ENCODE data around the gene ACVR2B.

Gene ACVR2B

DNA sequence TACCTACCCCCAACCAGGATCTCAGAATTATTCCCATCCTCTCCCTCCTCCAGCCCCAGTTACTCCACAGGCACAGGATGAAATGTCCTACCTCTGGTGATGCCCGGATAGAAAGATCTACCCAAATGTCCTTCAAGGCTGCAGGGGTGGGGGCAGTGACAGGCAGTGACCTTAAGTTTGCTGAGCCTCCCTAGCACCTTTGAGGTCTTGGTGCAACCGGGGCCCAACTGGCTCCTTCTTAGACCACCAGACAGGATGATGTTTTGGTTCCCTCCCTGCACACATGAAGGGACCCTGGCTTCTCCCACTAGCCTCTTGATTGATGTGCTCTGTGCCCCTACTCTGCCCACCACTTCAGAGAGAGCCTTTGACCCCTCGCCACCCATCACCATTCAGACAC, 78.8 kb downstream of the ACVR2B start:
- no peak for DNase-seq (ENCODE audit: low read depth)

DNA sequence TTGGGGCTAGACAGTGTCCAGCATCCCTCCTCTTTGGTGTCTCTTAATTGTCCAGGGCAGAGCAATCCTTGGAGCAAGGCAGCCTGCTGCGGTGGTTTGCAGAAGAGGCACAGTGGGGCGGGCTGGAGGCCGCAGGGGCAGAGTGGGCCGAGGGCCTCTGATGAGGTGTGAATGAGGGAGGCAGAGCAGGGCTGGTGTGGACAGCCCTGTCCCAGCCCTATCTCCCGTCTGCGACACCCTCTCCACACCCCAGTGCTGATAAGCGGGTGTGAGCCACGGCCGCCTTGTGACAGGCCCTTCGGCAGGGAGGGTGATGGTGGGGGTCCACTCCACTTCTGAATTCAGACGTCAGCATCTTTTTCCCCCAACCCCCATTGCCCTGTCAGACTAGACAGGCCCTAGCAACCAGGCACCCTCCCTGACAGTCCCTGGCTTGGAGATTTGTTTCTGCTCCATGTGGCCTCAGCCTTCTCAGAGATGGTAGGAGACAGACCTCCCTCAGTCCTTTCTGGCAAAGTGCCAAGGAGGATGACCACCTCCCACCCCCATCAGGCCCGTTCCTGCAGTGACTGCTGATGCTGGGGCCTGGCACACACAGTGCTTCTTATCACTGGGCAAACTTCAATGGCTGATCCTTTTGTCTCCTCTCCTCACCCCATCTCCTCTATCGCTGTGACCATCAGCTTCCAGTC, 79.7 kb downstream of the ACVR2B start:
- no peak for DNase-seq (ENCODE audit: low read depth)

DNA sequence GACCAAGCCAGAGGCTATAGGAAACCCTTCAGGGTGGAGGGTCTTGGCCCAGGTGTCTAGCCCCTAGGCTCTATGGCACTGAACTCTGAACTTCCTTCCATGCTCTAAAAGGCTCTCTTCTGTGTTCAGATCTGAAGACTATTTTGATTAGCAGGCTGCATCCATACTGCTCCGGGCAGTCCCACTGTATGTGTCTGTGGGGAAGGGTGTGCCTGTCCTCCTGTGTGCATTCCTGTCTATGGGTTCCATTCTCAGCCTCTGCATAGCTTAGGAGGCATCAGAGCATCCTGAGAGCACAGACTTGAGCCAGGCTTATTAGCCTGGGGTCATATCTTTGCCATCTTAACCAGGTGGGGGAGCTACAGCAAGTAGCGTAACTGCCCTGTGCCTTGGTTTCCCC, 80.5 kb downstream of the ACVR2B start:
- DNase-seq (ENCODE audit: low read depth), result no peak

DNA sequence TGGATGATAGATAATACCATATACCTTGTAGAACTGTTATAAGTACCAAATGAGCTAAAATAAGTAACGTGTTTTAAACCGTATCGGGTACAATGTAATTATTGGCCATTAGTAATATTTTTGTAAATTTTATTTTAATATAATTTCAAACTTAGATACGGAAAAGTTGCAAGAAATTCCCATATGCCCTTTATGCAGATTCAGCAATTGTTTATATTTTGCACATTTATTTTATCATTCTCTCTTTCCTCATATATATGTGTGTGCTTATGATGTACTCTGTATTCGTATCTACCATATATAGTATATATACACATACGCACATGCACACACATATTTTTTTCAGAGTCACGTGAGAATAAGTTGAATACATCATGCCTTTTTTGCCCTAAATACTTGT, 80.9 kb downstream of the ACVR2B start:
- DNase-seq (ENCODE audit: low read depth), result no peak

DNA sequence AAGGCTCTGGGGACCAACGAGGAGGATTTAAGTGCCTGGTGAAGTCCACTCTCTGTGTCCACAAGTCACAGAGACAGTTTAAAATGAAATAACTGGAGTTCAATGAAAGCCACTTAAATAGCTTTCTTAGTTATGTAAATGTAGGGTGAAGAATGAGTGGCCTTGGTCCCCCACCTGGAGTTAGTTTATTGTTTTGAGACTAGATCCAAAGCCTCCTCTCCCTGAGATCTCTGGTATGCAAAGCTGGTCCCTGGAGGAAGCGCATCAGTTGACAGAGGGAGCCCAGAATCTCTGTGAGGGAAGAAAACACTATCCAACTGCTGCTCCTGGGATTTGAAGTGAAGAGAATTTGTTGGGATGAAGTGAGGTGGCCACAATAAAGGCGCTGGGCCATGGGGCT, 83.0 kb downstream of the ACVR2B start:
- DNase-seq (ENCODE audit: low read depth), result no peak

DNA sequence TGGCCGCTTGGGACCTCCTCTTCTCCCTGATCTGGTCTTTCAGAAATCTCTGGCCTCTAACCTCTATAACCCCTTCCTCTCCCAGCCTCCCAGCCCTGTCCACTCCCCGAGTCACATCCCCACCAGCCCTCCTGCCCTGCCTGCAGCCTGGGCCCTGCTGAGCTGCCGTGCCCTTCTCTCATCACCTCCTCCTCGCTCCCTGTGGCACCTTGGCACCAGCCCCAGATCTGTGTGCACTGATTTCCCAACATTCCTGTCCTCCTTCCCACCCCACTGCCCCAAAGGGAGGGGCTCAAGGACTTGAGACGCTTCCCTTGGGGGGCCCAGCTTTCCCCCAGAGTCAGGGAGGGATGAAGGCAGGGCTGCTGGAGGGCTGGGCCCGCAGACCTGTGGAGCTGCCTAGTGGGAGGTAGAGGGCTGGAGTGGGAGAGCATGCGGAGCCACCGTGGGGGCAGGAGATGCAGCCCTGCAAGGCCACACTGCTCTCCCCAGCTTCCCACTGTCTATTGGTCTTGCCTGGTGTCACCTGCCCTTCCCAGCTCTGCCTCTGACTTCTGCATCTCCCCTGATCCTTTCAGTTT, 85.2 kb downstream of the ACVR2B start:
- DNase-seq (ENCODE audit: low read depth), result no peak

DNA sequence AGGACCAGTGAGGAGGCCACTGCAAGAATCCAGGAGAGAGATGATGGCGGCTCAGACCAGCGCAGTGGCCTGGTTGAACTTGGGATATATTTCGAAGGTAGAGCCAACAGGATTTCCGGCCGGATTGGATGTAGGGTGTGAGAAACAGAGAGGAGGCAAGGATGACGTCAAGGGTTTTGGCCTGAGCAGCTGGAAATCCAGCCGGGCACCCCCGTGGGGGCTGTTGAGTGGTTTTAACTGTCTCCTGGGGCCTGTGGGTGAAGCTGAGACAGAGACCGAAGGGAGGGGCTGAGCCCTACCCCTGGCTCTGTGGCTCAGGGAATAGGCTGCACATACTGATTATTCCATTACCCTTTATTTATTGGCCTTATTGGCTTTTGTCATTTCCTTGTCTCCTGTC, 88.1 kb downstream of the ACVR2B start:
- DNase-seq (ENCODE audit: low read depth), result no peak

All from T follicular helper cell (primary cell).